C4-2B (cell line): ENCODE data around the gene GAGE1.

ENCODE experiments used
- H3K27ac ChIP-seq: fragments of 450-650 bp; 2 replicates; pipeline ENCODE4 v1.5.1; 2017
- ZFX ChIP-seq: fragments of 450-650 bp; IDR thresholded peaks from 2 replicates; pipeline ENCODE4 v1.6.1; 2017
- TF ChIP-seq, protein P1 (sequence below): fragments of 450-650 bp; conservative IDR thresholded peaks from 2 replicates; pipeline ENCODE4 v1.5.1; 2017; ENCODE audit warnings: mild to moderate bottlenecking

Gene GAGE1

DNA sequence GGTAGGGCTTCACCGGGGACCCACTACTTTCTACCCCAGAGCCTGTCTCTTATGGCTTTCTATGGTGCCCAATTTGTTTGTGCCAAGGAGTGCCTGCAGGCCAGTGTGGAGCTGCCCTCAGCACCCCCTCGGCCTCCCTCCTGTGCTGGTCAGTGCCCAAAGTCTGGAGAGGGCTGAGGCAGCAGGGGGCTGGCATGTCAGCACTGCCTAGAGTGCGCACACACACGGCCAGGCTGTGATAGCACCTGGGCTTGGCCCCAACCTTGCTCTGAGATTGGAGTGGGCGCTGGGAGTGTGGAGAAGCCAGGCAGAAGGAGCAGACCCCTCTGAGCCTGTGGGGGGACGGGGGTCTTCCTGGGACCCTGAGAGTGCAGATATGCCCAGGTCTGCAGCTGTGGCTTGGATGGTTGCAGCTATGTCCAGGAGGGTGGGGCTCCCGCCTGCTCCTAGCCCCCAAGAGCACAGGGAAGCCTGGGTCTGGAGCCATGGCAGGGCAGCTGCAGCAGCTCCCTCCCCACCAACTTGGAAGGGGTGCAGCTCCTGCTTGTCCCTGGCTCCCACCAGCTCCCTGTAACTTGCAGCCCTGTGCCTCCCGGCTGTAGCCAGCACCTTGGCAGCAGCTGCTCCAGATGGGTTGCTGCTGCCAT lies 46.3 kb downstream of the GAGE1 start:
- H3K27ac ChIP-seq = no peak overlapping the region

GRCh38 chrX:49656533-49656932 lies 57.7 kb downstream of the GAGE1 start:
- TF ChIP-seq ZFX = no peak
- TF ChIP-seq, protein P1, sequence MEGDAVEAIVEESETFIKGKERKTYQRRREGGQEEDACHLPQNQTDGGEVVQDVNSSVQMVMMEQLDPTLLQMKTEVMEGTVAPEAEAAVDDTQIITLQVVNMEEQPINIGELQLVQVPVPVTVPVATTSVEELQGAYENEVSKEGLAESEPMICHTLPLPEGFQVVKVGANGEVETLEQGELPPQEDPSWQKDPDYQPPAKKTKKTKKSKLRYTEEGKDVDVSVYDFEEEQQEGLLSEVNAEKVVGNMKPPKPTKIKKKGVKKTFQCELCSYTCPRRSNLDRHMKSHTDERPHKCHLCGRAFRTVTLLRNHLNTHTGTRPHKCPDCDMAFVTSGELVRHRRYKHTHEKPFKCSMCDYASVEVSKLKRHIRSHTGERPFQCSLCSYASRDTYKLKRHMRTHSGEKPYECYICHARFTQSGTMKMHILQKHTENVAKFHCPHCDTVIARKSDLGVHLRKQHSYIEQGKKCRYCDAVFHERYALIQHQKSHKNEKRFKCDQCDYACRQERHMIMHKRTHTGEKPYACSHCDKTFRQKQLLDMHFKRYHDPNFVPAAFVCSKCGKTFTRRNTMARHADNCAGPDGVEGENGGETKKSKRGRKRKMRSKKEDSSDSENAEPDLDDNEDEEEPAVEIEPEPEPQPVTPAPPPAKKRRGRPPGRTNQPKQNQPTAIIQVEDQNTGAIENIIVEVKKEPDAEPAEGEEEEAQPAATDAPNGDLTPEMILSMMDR = no peak
- H3K27ac ChIP-seq = no peak overlapping the region

More for the DNA sequence above, 46.3 kb downstream of the GAGE1 start:
- TF ChIP-seq, protein P1 = no peak
- TF ChIP-seq ZFX = no peak
